ENCODE measurements around the gene DSC1. TPM values are rescaled to one million over a fixed set of nuclear protein-coding genes. Genes with fewer than 3 reads are reported as not detected.

Gene DSC1
- under 1 TPM in 1 of 2 donors, not detected in 1; 0.41 TPM for total RNA-seq

DNA sequence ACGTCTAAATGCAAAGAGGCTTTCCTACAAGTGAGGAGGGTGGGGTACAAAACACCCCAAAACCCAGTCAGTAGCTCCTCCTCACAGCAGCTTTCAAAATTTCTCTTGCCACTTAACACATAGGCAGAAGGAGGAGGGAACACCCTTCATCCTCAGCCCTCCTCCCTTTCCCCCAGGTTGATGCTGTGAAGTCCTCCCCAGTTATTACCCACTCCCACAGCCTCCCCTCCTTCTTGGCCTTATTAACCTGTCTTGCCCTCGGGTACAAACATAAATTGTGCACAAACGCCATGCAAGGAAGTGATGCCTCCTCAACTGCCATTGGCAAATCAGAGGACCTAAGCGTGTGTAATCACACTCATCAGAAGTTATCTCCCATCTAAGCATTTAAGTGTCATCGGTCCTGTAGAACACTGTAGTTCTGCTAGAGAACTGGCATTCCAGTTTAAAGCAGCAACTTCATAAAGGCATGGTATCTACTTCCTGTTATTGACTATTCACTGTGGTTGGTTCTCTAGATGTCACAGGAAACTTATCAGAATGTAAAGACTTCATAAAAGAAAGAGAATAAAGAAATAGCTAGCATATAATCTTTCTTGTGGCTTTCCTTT, at the start of gene DSC1:
Gene DSC1, minus strand, starts transcription at position 32 of the 611 bp plus-strand sequence. CDS start 262 bp downstream, outside the sequence.
- no peak for DNase-seq (ENCODE audit: low spot score)
- Histone ChIP-seq H3K4me3 (no peak within 1 kb of the TSS), H3K9me3 (no peaks in the 10 kb centered on the region), H3K27me3 (replicated peaks; ENCODE audit: insufficient read depth) (no peaks in the 10 kb centered on the region), H3K4me1 (ENCODE audit: control insufficient read depth in 1 of 2, low read depth in 2 of 2) (no peaks in the 10 kb centered on the region), H3K36me3 (no peaks in the 10 kb centered on the region), H3K27ac (no peak within 1 kb of the TSS)
- no peak for ATAC-seq (ENCODE audit: insufficient number of reproducible peaks, low FRiP score, low read depth)
- TF ChIP-seq CTCF (IDR thresholded peaks at IDR 0.05): no peak

- ATAC-seq (ENCODE audit: insufficient number of reproducible peaks, low FRiP score, low read depth) (no peak), DNase-seq (ENCODE audit: low spot score) (no peak)
- H3K27me3 ChIP-seq (replicated peaks; ENCODE audit: insufficient read depth): no peaks in the 10 kb centered on the region
- H3K4me1 ChIP-seq (ENCODE audit: control insufficient read depth in 1 of 2, low read depth in 2 of 2): no peaks in the 10 kb centered on the region
- no peaks in the 10 kb centered on the region for H3K36me3 ChIP-seq
- TF ChIP-seq CTCF (IDR thresholded peaks at IDR 0.05): no peak
- H3K4me3 ChIP-seq: no peak overlapping the region
- H3K9me3 ChIP-seq: no peaks in the 10 kb centered on the region
- no peak overlapping the region for H3K27ac ChIP-seq
These were observed 48.4 kb upstream of the DSC1 start for GRCh38 chr18:31211047-31211446.

DNA sequence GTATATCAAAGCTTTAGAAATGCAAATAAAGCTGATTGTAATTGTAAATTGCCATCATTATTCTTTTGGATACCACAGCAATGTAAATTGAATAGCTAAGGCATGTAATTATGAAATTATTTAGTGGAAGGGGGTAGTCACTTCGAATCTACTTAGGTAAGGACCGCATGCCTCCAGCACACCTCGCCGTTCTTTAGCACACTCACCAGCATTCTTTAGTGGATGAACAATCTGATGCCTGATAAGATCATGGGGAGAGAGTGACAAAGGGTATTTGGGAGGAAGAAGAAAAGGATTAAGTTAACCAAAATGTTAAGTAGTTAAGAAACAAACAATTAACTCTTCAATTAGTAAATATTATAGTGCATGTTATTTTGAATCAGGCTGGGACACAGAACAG, 46.4 kb upstream of the DSC1 start:
- TF ChIP-seq CTCF (IDR thresholded peaks at IDR 0.05): no peak
- Histone ChIP-seq H3K9me3 (no peaks in the 10 kb centered on the region), H3K4me3 (no peak overlapping the region), H3K4me1 (ENCODE audit: control insufficient read depth in 1 of 2, low read depth in 2 of 2) (no peaks in the 10 kb centered on the region), H3K36me3 (no peaks in the 10 kb centered on the region), H3K27ac (no peak overlapping the region), H3K27me3 (replicated peaks; ENCODE audit: insufficient read depth) (no peaks in the 10 kb centered on the region)
- DNase-seq (ENCODE audit: low spot score): no peak
- ATAC-seq (ENCODE audit: insufficient number of reproducible peaks, low FRiP score, low read depth): no peak

DNA sequence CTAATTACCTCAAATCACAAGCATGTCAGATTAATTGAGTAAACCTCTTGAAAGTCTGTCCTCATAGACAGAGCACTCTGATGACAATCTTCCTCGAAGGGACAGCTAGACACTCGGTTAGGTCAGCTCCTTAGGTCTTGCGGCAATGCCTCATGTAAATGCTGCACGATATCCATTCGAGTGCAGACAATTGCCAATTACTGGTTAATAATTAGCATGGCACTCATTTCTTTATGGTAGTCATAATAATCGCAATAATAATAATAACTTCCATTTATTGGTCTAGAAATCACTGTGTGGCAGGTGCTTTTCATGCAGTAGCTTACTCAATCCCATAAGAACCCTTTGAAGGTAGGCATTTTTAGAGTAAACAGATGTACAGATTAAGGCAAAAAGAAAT, 44.7 kb upstream of the DSC1 start:
- Histone ChIP-seq H3K36me3 (no peaks in the 10 kb centered on the region), H3K4me3 (no peak overlapping the region), H3K4me1 (ENCODE audit: control insufficient read depth in 1 of 2, low read depth in 2 of 2) (no peaks in the 10 kb centered on the region), H3K9me3 (no peaks in the 10 kb centered on the region), H3K27me3 (replicated peaks; ENCODE audit: insufficient read depth) (no peaks in the 10 kb centered on the region), H3K27ac (no peak overlapping the region)
- no peak for TF ChIP-seq CTCF (IDR thresholded peaks at IDR 0.05)
- DNase-seq (ENCODE audit: low spot score) (no peak), ATAC-seq (ENCODE audit: insufficient number of reproducible peaks, low FRiP score, low read depth) (no peak)

DNA sequence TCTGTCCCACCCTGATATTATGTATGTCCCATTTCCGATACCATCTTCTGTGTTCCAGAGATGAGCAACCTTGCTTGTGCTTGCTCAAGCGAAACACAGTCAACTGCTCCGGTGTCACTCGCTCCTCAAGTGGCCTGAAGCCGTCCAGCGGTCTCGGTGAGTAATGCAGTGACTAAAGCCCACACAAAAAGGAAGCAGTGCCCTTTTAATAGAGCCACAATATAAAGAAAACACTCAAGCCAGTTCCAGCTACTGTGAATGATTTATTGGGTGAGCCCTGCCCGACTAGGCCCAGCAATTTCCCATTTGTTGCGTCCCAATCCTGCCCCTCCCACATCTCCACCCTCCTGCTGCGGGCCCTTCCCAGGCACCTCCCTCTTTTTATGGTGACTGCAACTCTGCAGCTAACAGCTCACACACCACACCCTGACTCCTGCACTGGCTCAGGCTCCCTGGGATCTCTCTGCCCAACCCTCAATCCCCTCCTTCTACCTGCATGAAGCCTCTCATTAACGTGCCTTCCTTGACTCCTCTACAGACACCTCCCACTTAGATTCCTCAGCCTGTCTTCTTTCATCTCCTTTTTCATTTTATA, 44.2 kb upstream of the DSC1 start:
- Histone ChIP-seq H3K36me3 (no peaks in the 10 kb centered on the region), H3K27ac (no peak overlapping the region), H3K4me1 (ENCODE audit: control insufficient read depth in 1 of 2, low read depth in 2 of 2) (no peaks in the 10 kb centered on the region), H3K27me3 (replicated peaks; ENCODE audit: insufficient read depth) (no peaks in the 10 kb centered on the region), H3K9me3 (no peaks in the 10 kb centered on the region), H3K4me3 (no peak overlapping the region)
- DNase-seq (ENCODE audit: low spot score): peak; percentile 11
- ATAC-seq (ENCODE audit: insufficient number of reproducible peaks, low FRiP score, low read depth): peak; percentile 55
- no peak for TF ChIP-seq CTCF (IDR thresholded peaks at IDR 0.05)
